ENCODE data around the gene IBTK. TPM values are rescaled to one million over a fixed set of nuclear protein-coding genes. Genes with fewer than 3 reads are reported as not detected.
A peak's percentile ranks its signal among the peaks of the same experiment; 100 is the strongest.
"Not testable (repeated sequence)": the region's sequence is repeated elsewhere in the genome, so short reads cannot be mapped to it uniquely, and the experiment has no call there.

IBTK gene
- total and polyA plus RNA-seq, 5 donors: 16.9 to 39.1 (median 25.7) TPM

GRCh38 chr6:82204020-82204419 is 43.5 kb downstream of the IBTK start:
- H3K9me3 ChIP-seq (ENCODE audit: control insufficient read depth, low read length): no peaks in the 10 kb centered on the region
- H3K27me3 ChIP-seq (ENCODE audit: control insufficient read depth, insufficient read depth): no peaks in the 10 kb centered on the region
- no peak for DNase-seq
- H3K27ac ChIP-seq (ENCODE audit: low read length): no peak overlapping the region
- no peak overlapping the region for H3K4me3 ChIP-seq (ENCODE audit: low read length)
- intact Hi-C loops (cut with DNase I): no loop called here
- ATAC-seq: no peak
- peaks cover 3% of the 10 kb centered on the region for H3K4me1 ChIP-seq (ENCODE audit: control insufficient read depth, insufficient read depth, low read length)

- ATAC-seq (peak; percentile 48 to 81), DNase-seq (no peak)
- Histone ChIP-seq H3K9me3 (ENCODE audit: control insufficient read depth, low read length) (no peaks in the 10 kb centered on the region), H3K4me1 (ENCODE audit: control insufficient read depth, insufficient read depth, low read length) (no peaks in the 10 kb centered on the region), H3K4me3 (ENCODE audit: low read length) (no peak overlapping the region), H3K27me3 (ENCODE audit: control insufficient read depth, insufficient read depth) (no peaks in the 10 kb centered on the region), H3K27ac (ENCODE audit: low read length) (no peak overlapping the region)
- intact Hi-C loops (cut with DNase I): no loop called here
- WGBS: 39% methylated on average over 4 of the region's 4 CpGs
Measured at GRCh38 chr6:82197784-82198183, 49.8 kb downstream of the IBTK start.

GRCh38 chr6:82197245-82197644 is 50.3 kb downstream of the IBTK start:
- WGBS: 91% methylated on average over 5 of the region's 5 CpGs
- intact Hi-C loops (cut with DNase I); H3K9me3 ChIP-seq (ENCODE audit: control insufficient read depth, low read length); H3K27ac ChIP-seq (ENCODE audit: low read length); ATAC-seq; H3K4me3 ChIP-seq (ENCODE audit: low read length); H3K4me1 ChIP-seq (ENCODE audit: control insufficient read depth, insufficient read depth, low read length); H3K27me3 ChIP-seq (ENCODE audit: control insufficient read depth, insufficient read depth): not testable (repeated sequence)
- DNase-seq: peak in 1 of 3 donors; percentile 47

- ATAC-seq (no peak), DNase-seq (no peak)
- Histone ChIP-seq H3K4me3 (ENCODE audit: low read length) (no peak overlapping the region), H3K27me3 (ENCODE audit: control insufficient read depth, insufficient read depth) (no peaks in the 10 kb centered on the region), H3K4me1 (ENCODE audit: control insufficient read depth, insufficient read depth, low read length) (no peaks in the 10 kb centered on the region), H3K27ac (ENCODE audit: low read length) (no peak overlapping the region), H3K9me3 (ENCODE audit: control insufficient read depth, low read length) (no peaks in the 10 kb centered on the region)
- intact Hi-C loops (cut with DNase I): no loop called here
Measured at GRCh38 chr6:82196161-82196560, 51.4 kb downstream of the IBTK start.

- WGBS: 75% methylated on average over 4 of the region's 4 CpGs
- intact Hi-C loops (cut with DNase I): no loop called here
- no peak overlapping the region for H3K4me3 ChIP-seq (ENCODE audit: low read length)
Measured at GRCh38 chr6:82195619-82196018, 51.9 kb downstream of the IBTK start.

GRCh38 chr6:82185948-82186535 is 61.5 kb downstream of the IBTK start:
- WGBS: 90% methylated on average over 3 of the region's 3 CpGs
- intact Hi-C loops (cut with DNase I): no loop called here
- no peak overlapping the region for H3K27ac ChIP-seq (ENCODE audit: low read length)

More at GRCh38 chr6:82195619-82196018, 51.9 kb downstream of the IBTK start:
- no peak overlapping the region for H3K27ac ChIP-seq (ENCODE audit: low read length)
- no peaks in the 10 kb centered on the region for H3K4me1 ChIP-seq (ENCODE audit: control insufficient read depth, insufficient read depth, low read length)
- H3K27me3 ChIP-seq (ENCODE audit: control insufficient read depth, insufficient read depth): no peaks in the 10 kb centered on the region
- ATAC-seq (peak in 1 of 2 donors; percentile 38), DNase-seq (no peak)
- H3K9me3 ChIP-seq (ENCODE audit: control insufficient read depth, low read length): no peaks in the 10 kb centered on the region

GRCh38 chr6:82183642-82184282 is 63.8 kb downstream of the IBTK start:
- no peak for DNase-seq
- H3K27ac ChIP-seq (ENCODE audit: low read length): no peak overlapping the region
- no peak for ATAC-seq
- no peak overlapping the region for H3K4me3 ChIP-seq (ENCODE audit: low read length)
- H3K27me3 ChIP-seq (ENCODE audit: control insufficient read depth, insufficient read depth): no peaks in the 10 kb centered on the region
- intact Hi-C loops (cut with DNase I): no loop called here
- no peaks in the 10 kb centered on the region for H3K9me3 ChIP-seq (ENCODE audit: control insufficient read depth, low read length)
- no peaks in the 10 kb centered on the region for H3K4me1 ChIP-seq (ENCODE audit: control insufficient read depth, insufficient read depth, low read length)

More at GRCh38 chr6:82185948-82186535, 61.5 kb downstream of the IBTK start:
- Histone ChIP-seq H3K9me3 (ENCODE audit: control insufficient read depth, low read length) (no peaks in the 10 kb centered on the region), H3K4me3 (ENCODE audit: low read length) (no peak overlapping the region), H3K4me1 (ENCODE audit: control insufficient read depth, insufficient read depth, low read length) (no peaks in the 10 kb centered on the region), H3K27me3 (ENCODE audit: control insufficient read depth, insufficient read depth) (no peaks in the 10 kb centered on the region)
- no peak for ATAC-seq
- DNase-seq: no peak

GRCh38 chr6:82182756-82183155 is 64.8 kb downstream of the IBTK start:
- no peak for ATAC-seq
- Histone ChIP-seq H3K9me3 (ENCODE audit: control insufficient read depth, low read length) (no peaks in the 10 kb centered on the region), H3K4me3 (ENCODE audit: low read length) (no peak overlapping the region), H3K27ac (ENCODE audit: low read length) (no peak overlapping the region), H3K27me3 (ENCODE audit: control insufficient read depth, insufficient read depth) (no peaks in the 10 kb centered on the region), H3K4me1 (ENCODE audit: control insufficient read depth, insufficient read depth, low read length) (no peaks in the 10 kb centered on the region)
- intact Hi-C loops (cut with DNase I): no loop called here
- 69% methylated on average over 1 of the region's 1 CpG for WGBS
- no peak for DNase-seq

- Histone ChIP-seq H3K4me3 (ENCODE audit: low read length) (no peak overlapping the region), H3K4me1 (ENCODE audit: control insufficient read depth, insufficient read depth, low read length) (no peaks in the 10 kb centered on the region), H3K27ac (ENCODE audit: low read length) (no peak overlapping the region), H3K27me3 (ENCODE audit: control insufficient read depth, insufficient read depth) (no peaks in the 10 kb centered on the region), H3K9me3 (ENCODE audit: control insufficient read depth, low read length) (no peaks in the 10 kb centered on the region)
- intact Hi-C loops (cut with DNase I): no loop called here
- ATAC-seq: no peak
- no peak for DNase-seq
- WGBS: 79% methylated on average over 4 of the region's 4 CpGs
Measured at GRCh38 chr6:82179415-82179814, 68.1 kb downstream of the IBTK start.

GRCh38 chr6:82178759-82179112 is 68.8 kb downstream of the IBTK start:
- H3K4me1 ChIP-seq (ENCODE audit: control insufficient read depth, insufficient read depth, low read length): no peaks in the 10 kb centered on the region
- intact Hi-C loops (cut with DNase I): no loop called here
- WGBS: 86% methylated on average over 1 of the region's 1 CpG

GRCh38 chr6:82178077-82178758 is 69.3 kb downstream of the IBTK start:
- Histone ChIP-seq H3K27me3 (ENCODE audit: control insufficient read depth, insufficient read depth) (no peaks in the 10 kb centered on the region), H3K9me3 (ENCODE audit: control insufficient read depth, low read length) (no peaks in the 10 kb centered on the region), H3K4me3 (ENCODE audit: low read length) (no peak overlapping the region), H3K4me1 (ENCODE audit: control insufficient read depth, insufficient read depth, low read length) (no peaks in the 10 kb centered on the region), H3K27ac (ENCODE audit: low read length) (no peak overlapping the region)
- intact Hi-C loops (cut with DNase I): no loop called here
- 61% methylated on average over 2 of the region's 2 CpGs for WGBS
- ATAC-seq (peak; percentile 79 to 81), DNase-seq (no peak)

More at GRCh38 chr6:82178759-82179112, 68.8 kb downstream of the IBTK start:
- DNase-seq: no peak
- no peak overlapping the region for H3K27ac ChIP-seq (ENCODE audit: low read length)
- no peak overlapping the region for H3K4me3 ChIP-seq (ENCODE audit: low read length)
- no peaks in the 10 kb centered on the region for H3K9me3 ChIP-seq (ENCODE audit: control insufficient read depth, low read length)
- ATAC-seq: no peak
- H3K27me3 ChIP-seq (ENCODE audit: control insufficient read depth, insufficient read depth): no peaks in the 10 kb centered on the region
